22Rv1 (cell line): Measurements from ENCODE around the gene DHPS.

ENCODE experiments used
- H3K27ac ChIP-seq: fragments of 450-650 bp; 2 replicates; pipeline ENCODE4 v1.5.1; 2017
- CTCF ChIP-seq: fragments of 450-650 bp; IDR thresholded peaks from 2 replicates; pipeline ENCODE4 v1.5.1; 2017; ENCODE audit warnings: mild to moderate bottlenecking
- ZFX ChIP-seq: fragments of 450-650 bp; IDR thresholded peaks from 2 replicates; pipeline ENCODE4 v1.6.1; 2017; ENCODE audit warnings: antibody characterized with exemption, borderline replicate concordance

Gene DHPS

GRCh38 chr19:12723381-12723640 is 41.6 kb upstream of the DHPS start:
- peak overlapping the region; percentile 94 for H3K27ac ChIP-seq
- no peak for TF ChIP-seq ZFX
- TF ChIP-seq CTCF = no peak

- TF ChIP-seq ZFX = no peak
- no peak for TF ChIP-seq CTCF
- peak overlapping the region; percentile 94 for H3K27ac ChIP-seq
Observed at GRCh38 chr19:12722566-12723380, 41.1 kb upstream of the DHPS start.

GRCh38 chr19:12721656-12722565 is 40.2 kb upstream of the DHPS start:
- peak overlapping the region; percentile 94 for H3K27ac ChIP-seq
- TF ChIP-seq ZFX (no peak), CTCF (no peak)

GRCh38 chr19:12720851-12721655 is 39.4 kb upstream of the DHPS start:
- TF ChIP-seq CTCF (no peak), ZFX (no peak)
- H3K27ac ChIP-seq = peak overlapping the region; percentile 94

GRCh38 chr19:12720296-12720695 is 38.6 kb upstream of the DHPS start:
- TF ChIP-seq ZFX (no peak), CTCF (no peak)
- 0 out of 2 replicates have a peak overlapping the region, but pooled peaks have one; percentile 94 for H3K27ac ChIP-seq

- H3K27ac ChIP-seq = no peak overlapping the region
- TF ChIP-seq CTCF (no peak), ZFX (no peak)
Observed at GRCh38 chr19:12715929-12716328, 34.2 kb upstream of the DHPS start.
